Measurements from ENCODE around the gene CASKIN2. TPM values are rescaled to one million over a fixed set of nuclear protein-coding genes. Genes with fewer than 3 reads are reported as not detected.

The CASKIN2 gene
- total RNA-seq, 1 experiment from 2014 or later: 37.0 TPM

DNA sequence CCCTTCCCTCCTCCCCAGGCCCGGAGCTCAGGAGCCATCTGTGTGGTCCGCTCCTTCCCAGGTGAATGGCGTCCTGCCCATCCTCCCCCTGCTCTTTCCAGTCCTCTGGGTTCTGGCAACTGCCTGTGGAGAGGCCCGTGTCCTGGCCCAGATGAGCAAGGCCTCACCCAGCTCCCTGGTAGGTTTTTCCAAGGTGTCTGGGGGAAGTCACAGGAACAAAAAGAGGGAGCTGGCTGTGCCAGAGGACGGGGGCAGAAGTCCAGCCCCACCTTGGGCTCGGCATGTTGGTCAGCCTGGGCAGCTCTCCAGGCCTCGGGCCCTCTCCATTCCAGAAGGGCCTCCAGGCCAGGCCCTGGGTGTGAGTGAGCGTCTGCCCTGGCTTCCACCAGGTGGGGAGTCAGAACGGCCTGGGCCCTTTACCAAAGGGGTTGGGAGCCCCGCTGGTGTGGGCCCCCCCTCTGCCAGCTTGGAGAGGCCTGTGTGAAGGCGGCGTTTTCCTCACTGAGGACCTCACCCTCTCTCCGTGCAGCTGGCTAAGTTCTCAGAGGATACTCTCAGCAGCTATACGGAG, 25.1 kb downstream of the CASKIN2 start:
- Mint-ChIP-seq H3K27ac (peak overlapping the region in 1 of 3 experiments; percentile 57; a peak in 1 of 7 replicates), H3K4me1 (peaks cover 4 to 7% of the 10 kb centered on the region in 2 experiments), H3K9me3 (no peaks in the 10 kb centered on the region), H3K27me3 (ENCODE audit: low read depth) (no peaks in the 10 kb centered on the region), H3K4me3 (no peak overlapping the region), H3K36me3 (ENCODE audit: insufficient read depth in 1 of 3, low read depth in 3 of 3) (peaks cover 0 to 20% (median 17%) of the 10 kb centered on the region in 3 experiments; a peak in 5 of 7 replicates)
- TF ChIP-seq, protein P1, sequence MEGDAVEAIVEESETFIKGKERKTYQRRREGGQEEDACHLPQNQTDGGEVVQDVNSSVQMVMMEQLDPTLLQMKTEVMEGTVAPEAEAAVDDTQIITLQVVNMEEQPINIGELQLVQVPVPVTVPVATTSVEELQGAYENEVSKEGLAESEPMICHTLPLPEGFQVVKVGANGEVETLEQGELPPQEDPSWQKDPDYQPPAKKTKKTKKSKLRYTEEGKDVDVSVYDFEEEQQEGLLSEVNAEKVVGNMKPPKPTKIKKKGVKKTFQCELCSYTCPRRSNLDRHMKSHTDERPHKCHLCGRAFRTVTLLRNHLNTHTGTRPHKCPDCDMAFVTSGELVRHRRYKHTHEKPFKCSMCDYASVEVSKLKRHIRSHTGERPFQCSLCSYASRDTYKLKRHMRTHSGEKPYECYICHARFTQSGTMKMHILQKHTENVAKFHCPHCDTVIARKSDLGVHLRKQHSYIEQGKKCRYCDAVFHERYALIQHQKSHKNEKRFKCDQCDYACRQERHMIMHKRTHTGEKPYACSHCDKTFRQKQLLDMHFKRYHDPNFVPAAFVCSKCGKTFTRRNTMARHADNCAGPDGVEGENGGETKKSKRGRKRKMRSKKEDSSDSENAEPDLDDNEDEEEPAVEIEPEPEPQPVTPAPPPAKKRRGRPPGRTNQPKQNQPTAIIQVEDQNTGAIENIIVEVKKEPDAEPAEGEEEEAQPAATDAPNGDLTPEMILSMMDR (conservative IDR thresholded peaks at IDR 0.05): no peak
- Histone ChIP-seq H3K27me3 (ENCODE audit: insufficient read depth, low read length) (no peaks in the 10 kb centered on the region), H2BK5ac (ENCODE audit: insufficient read length, low read length) (no peak overlapping the region), H3K9me3 (ENCODE audit: control insufficient read depth, low read depth, low read length) (no peaks in the 10 kb centered on the region), H3K56ac (ENCODE audit: insufficient read length, low read depth, low read length) (no peak overlapping the region), H4K91ac (ENCODE audit: insufficient read length, low read depth, low read length) (no peak overlapping the region), H2BK120ac (ENCODE audit: low read depth, low read length, poor library complexity, severe bottlenecking) (no peak overlapping the region), H3K23me2 (ENCODE audit: insufficient read length, low read depth, low read length, poor library complexity, severe bottlenecking) (no peaks in the 10 kb centered on the region), H4K5ac (ENCODE audit: insufficient read length, low read depth, low read length) (no peak overlapping the region), H3K79me1 (ENCODE audit: insufficient read depth, low read depth, low read length, poor library complexity, severe bottlenecking) (no peaks in the 10 kb centered on the region), H3K9ac (ENCODE audit: extremely low read depth, insufficient read length, low read length) (no peak overlapping the region), H3K14ac (ENCODE audit: insufficient read depth, low read length) (no peak overlapping the region), H3K23ac (ENCODE audit: insufficient read length, low read depth, low read length) (no peak overlapping the region), H3K4ac (ENCODE audit: low read depth, low read length) (no peak overlapping the region), H2BK15ac (ENCODE audit: low read depth, low read length) (no peak overlapping the region), H3T11ph (ENCODE audit: low read length) (no peak overlapping the region), H2BK20ac (ENCODE audit: low read depth, low read length, poor library complexity, severe bottlenecking) (no peak overlapping the region), H2AFZ (ENCODE audit: low read length) (no peak overlapping the region), H4K8ac (replicated peaks; ENCODE audit: insufficient read length, low read depth, low read length) (no peak overlapping the region), H3K4me2 (ENCODE audit: insufficient read depth, insufficient read length, low read length) (no peak overlapping the region), H2AK5ac (ENCODE audit: insufficient read length, low read length) (no peak overlapping the region), H2BK12ac (ENCODE audit: insufficient read length, low read depth, low read length) (no peak overlapping the region), H3K79me2 (ENCODE audit: insufficient read depth, low read length) (no peaks in the 10 kb centered on the region), H3K27ac (ENCODE audit: insufficient read length, low read depth, low read length) (no peak overlapping the region), H3K18ac (ENCODE audit: insufficient read length, low read depth, low read length) (no peak overlapping the region), H3K4me1 (ENCODE audit: insufficient read depth, low read length) (no peaks in the 10 kb centered on the region), H4K20me1 (ENCODE audit: control insufficient read depth, insufficient read depth, insufficient read length) (no peaks in the 10 kb centered on the region)
- WGBS (ENCODE audit: extremely low coverage, insufficient read length, low lambda C conversion rate): no CpG with 5 or more reads among the region's 14 CpGs
- no peak for DNase-seq
